ENCODE results near the gene CCNA1. TPM values are rescaled to one million over a fixed set of nuclear protein-coding genes. Genes with fewer than 3 reads are reported as not detected.

The CCNA1 gene
- polyA plus RNA-seq, 1 donor (not counting 4 experiments of a cell fraction or from before 2014, with no cell fraction given) = 0.80 TPM

GRCh38 chr13:36447501-36447900 is 15.2 kb downstream of the CCNA1 start:
- Histone ChIP-seq H3K9me3 (ENCODE audit: control insufficient read depth, low read depth, low read length) (no peaks in the 10 kb centered on the region), H3K27me3 (ENCODE audit: control insufficient read depth, extremely low read depth, insufficient read depth, low read length) (peaks cover 3% of the 10 kb centered on the region), H3K27ac (ENCODE audit: control insufficient read depth, insufficient read depth, low read length) (no peak overlapping the region), H3K9ac (ENCODE audit: control insufficient read depth, extremely low read depth, insufficient read depth, low read length) (no peak overlapping the region), H4K20me1 (ENCODE audit: control insufficient read depth, extremely low read depth, insufficient read depth, low read length) (no peaks in the 10 kb centered on the region), H3K4me3 (ENCODE audit: control insufficient read depth in 2 of 3, extremely low read depth in 1 of 3, insufficient read depth in 2 of 3, low read depth in 1 of 3, low read length in 3 of 3) (no peak overlapping the region), H3K9me1 (ENCODE audit: control insufficient read depth, extremely low read depth, insufficient read depth, low read length) (no peaks in the 10 kb centered on the region), H2AFZ (ENCODE audit: control insufficient read depth, low read length) (no peak overlapping the region), H3K79me2 (ENCODE audit: control insufficient read depth, insufficient read depth, low read length) (no peaks in the 10 kb centered on the region), H3K36me3 (ENCODE audit: control insufficient read depth in 2 of 2, extremely low read depth in 1 of 2, insufficient read depth in 2 of 2, low read length in 2 of 2) (no peaks in the 10 kb centered on the region), H3K4me2 (ENCODE audit: control insufficient read depth, extremely low read depth, insufficient read depth, low read depth, low read length) (no peak overlapping the region), H3K4me1 (ENCODE audit: control insufficient read depth, extremely low read depth, insufficient read depth, low read length) (no peaks in the 10 kb centered on the region)
- dilution Hi-C loops (cut with MboI; ENCODE audit: extremely low pct_ligation_motif_present, low sequenced_read_pairs) = no loop called here
- DNase-seq (ENCODE audit: low read depth, low spot score) = no peak
- TF ChIP-seq CTCF (optimal IDR thresholded peaks at IDR 0.05 in 1 of 3, IDR thresholded peaks at IDR 0.05 in 1 of 3, conservative IDR thresholded peaks at IDR 0.05 in 1 of 3; ENCODE audit: extremely low read depth in 1 of 3, insufficient read depth in 2 of 3, low read length in 3 of 3) (no peak), EZH2 (IDR thresholded peaks at IDR 0.05; ENCODE audit: low read length) (no peak)
- FAIRE-seq = no peak

GRCh38 chr13:36450534-36450933 is 18.2 kb downstream of the CCNA1 start:
- Histone ChIP-seq H3K9ac (ENCODE audit: control insufficient read depth, extremely low read depth, insufficient read depth, low read length) (no peak overlapping the region), H3K27ac (ENCODE audit: control insufficient read depth, insufficient read depth, low read length) (no peak overlapping the region), H3K9me3 (ENCODE audit: control insufficient read depth, low read depth, low read length) (no peaks in the 10 kb centered on the region), H4K20me1 (ENCODE audit: control insufficient read depth, extremely low read depth, insufficient read depth, low read length) (no peaks in the 10 kb centered on the region), H3K27me3 (ENCODE audit: control insufficient read depth, extremely low read depth, insufficient read depth, low read length) (peaks cover 3% of the 10 kb centered on the region), H3K36me3 (ENCODE audit: control insufficient read depth in 2 of 2, extremely low read depth in 1 of 2, insufficient read depth in 2 of 2, low read length in 2 of 2) (no peaks in the 10 kb centered on the region), H3K4me1 (ENCODE audit: control insufficient read depth, extremely low read depth, insufficient read depth, low read length) (no peaks in the 10 kb centered on the region), H3K4me2 (ENCODE audit: control insufficient read depth, extremely low read depth, insufficient read depth, low read depth, low read length) (no peak overlapping the region), H3K79me2 (ENCODE audit: control insufficient read depth, insufficient read depth, low read length) (no peaks in the 10 kb centered on the region), H3K9me1 (ENCODE audit: control insufficient read depth, extremely low read depth, insufficient read depth, low read length) (no peaks in the 10 kb centered on the region), H2AFZ (ENCODE audit: control insufficient read depth, low read length) (no peak overlapping the region), H3K4me3 (ENCODE audit: control insufficient read depth in 2 of 3, extremely low read depth in 1 of 3, insufficient read depth in 2 of 3, low read depth in 1 of 3, low read length in 3 of 3) (no peak overlapping the region)
- DNase-seq (ENCODE audit: low read depth, low spot score) (no peak), FAIRE-seq (no peak)
- TF ChIP-seq CTCF (optimal IDR thresholded peaks at IDR 0.05 in 1 of 3, IDR thresholded peaks at IDR 0.05 in 1 of 3, conservative IDR thresholded peaks at IDR 0.05 in 1 of 3; ENCODE audit: extremely low read depth in 1 of 3, insufficient read depth in 2 of 3, low read length in 3 of 3) = no peak
- no peak for TF ChIP-seq EZH2 (IDR thresholded peaks at IDR 0.05; ENCODE audit: low read length)
- dilution Hi-C loops (cut with MboI; ENCODE audit: extremely low pct_ligation_motif_present, low sequenced_read_pairs) = no loop called here

Measured in keratinocyte (primary cell).